COR-L47 (cell line): ENCODE data around the gene ALDH4A1.
"Not testable (repeated sequence)": the region's sequence is repeated elsewhere in the genome, so short reads cannot be mapped to it uniquely, and the experiment has no call there.

Source experiments
- DNase-seq: peaks from one replicate; lab custom pipeline; 2025; lab: John Stamatoyannopoulos, UW

The ALDH4A1 gene

GRCh38 chr1:18900303-18900841 is 2.0 kb downstream of the ALDH4A1 start:
- DNase-seq: no peak

- no peak for DNase-seq
These were observed 2.8 kb downstream of the ALDH4A1 start for GRCh38 chr1:18899363-18900049.

GRCh38 chr1:18898567-18898966 is 3.8 kb downstream of the ALDH4A1 start:
- no peak for DNase-seq

DNA sequence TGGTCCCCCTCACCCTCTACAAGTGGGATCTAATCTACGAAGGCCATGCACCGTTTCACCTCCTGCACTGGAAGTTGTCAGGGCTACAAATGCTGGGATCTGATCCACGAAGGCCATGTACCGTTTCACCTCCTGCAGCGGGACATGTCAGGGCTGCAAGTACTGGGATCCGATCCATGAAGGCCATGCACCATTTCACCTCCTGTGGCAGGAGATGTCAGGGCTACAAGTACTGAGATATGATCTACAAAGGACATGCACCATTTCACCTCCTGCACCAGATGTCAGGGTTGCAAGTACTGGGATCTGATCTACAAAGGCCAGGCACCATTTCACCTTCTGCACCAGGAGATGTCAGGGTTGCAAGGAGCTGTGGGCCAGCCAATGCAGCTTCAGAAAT is 7.0 kb downstream of the ALDH4A1 start:
- DNase-seq: no peak

GRCh38 chr1:18893120-18893519 is 9.2 kb downstream of the ALDH4A1 start:
- DNase-seq: no peak

- not testable (repeated sequence) for DNase-seq
These were observed 10.5 kb downstream of the ALDH4A1 start for GRCh38 chr1:18891858-18892257.

DNA sequence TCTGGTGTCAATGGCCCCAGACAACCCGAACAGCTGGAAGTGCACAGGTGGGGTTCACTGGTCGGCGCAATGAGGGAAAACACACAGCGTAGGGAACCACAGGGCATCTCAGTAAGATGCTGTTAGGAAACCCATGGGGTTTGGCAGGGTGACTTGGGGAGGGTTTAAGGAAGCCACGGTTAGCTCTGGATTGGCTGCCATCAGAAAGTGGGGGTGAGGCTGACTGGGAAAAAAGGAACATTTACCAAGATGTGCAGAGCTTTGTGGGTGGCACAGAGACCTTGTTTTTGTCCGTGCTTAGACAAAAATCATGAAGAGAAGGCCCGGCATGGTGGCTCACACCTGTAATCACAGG is 11.0 kb downstream of the ALDH4A1 start:
- DNase-seq: no peak

DNA sequence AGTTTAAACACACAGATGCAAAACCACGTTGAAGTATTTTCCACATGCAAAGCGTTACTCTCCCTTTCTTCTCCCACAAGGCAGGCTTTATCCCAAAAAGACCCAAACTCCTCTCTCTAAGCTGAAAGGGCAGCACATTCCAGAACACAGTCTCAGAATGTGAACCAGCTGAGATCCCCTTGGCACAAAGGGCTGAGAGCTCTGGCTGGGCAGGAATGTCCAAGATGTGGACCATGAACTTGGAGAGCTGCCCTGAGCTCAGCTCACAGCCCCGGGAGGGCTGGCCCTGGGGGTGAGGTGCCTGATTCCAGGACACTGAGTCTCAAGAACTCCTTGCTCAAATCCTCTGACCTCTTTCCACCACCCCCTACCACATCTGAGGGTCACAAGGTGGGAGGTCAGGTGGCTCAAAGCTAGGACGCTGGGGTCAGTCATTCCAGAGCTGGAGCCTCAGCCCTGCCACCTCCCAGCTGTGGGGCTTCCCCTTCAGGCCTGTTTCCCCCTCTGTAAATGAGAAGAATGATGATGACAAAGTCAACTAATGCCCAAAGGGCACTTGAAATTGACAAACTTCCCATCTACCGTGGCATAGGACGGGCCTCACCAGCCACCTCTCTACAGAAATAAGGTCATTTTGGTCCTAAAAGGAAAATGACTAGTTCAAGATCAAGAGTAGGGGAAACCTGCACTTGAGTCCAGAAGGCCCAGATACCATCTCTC is 11.5 kb downstream of the ALDH4A1 start:
- no peak for DNase-seq

DNA sequence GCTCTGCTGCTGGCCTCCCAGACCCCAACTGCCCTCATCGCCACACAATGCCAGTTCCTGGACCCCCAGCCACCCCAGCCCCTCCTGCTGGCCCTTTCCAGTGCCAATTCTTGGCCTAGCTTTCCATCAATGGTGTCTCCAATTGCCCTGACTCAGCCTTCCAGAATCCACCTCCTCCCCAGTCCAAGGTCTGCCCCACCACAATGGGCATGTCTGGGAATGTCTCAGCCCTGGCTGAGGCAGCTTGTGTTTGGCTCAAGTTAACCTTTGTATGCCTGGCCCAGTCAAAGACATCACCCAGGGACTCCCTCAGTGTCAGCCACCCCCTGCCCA is 16.4 kb downstream of the ALDH4A1 start:
- no peak for DNase-seq

DNA sequence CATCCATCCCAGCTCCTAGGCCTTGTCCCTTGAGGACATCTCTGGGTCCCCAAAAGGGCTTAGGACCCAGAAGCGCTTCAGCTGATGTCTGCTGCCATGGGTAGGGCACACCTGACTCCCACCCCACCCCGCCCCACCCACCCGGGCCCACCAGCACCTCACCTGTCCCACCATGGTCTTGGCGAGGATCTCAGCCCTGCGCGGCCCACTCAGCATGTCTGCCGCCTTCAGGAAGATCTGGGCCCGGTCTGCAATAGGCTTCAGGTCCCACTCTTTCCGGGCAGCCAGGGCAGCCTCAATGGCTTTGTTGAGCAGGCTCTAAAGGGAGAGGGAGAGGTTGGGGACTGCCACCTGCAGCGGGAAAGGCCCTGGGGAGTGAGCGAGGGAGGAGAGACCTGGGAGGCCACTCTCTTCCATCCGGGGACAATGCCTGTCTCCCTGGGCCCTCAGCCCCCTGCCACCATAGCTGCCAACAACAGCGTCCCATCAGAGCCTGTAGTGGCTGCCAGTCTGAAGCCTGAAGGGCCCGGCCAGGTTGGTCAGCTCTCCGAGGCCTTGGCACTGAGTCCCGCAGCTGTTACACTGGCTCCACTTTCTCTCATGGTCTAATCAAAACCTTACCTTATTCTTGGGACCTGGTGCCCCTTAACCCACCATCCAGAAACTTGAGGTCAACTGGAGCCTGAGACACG is 16.9 kb downstream of the ALDH4A1 start:
- DNase-seq: no peak

- no peak for DNase-seq
These were observed 17.6 kb downstream of the ALDH4A1 start for GRCh38 chr1:18884727-18885126.

- no peak for DNase-seq
These were observed 18.0 kb downstream of the ALDH4A1 start for GRCh38 chr1:18884419-18884717.

DNA sequence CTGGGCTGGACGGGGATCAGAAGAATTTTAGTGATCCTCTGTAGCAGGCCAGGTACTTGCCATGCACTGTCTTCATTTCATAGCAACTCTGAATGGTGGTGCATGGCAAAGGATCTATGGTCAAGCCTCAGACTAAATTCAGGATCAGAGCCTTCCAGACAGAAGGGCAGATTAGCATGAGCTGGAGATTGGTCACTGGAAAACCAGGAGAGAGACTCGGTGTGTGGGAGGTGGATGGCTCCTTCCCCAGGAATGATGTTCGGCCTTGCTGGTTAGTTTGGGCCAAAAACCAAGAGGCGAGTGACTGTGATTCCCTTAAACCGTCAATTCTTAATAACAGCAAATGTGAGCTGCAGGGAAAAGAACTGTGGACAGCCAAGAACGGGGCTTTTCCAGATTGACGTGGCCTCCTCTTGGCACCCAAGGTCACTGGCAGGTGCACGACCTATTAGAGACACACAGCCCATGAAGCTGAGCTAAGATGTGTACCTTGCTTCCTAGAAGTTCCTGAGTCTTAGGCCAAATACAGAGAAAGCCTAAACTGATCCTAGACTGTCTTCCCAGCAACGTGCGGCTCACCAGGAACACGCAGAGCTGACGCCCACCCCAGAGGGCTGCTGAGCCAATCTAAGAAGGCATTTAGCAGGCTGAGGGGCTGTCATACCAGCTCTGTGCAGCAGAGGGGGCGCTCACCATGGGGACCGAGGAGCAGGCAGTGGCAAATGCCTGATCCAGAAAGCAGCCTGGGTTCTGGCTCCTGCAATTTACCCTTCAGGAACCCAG is 18.5 kb downstream of the ALDH4A1 start:
- peak; percentile 28 for DNase-seq

DNA sequence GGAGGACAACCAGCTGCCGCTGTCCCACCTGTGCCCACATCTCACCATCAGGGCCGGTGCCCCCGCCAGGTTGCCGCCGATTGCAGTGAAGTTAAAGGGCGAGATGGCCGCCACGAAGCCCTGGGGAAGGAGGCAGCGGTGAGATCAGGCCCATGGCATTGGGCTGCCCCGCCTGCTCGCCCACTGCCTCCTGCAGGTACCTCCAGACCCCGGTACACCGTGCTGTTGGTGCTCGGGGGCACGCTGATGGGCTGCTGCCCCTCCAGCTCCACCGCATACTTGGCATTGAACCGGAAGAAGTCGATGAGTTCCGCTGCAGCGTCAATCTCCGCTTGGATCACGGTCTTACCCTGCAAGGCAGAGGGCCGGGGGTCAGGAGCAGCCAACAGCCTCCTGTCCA is 19.3 kb downstream of the ALDH4A1 start:
- no peak for DNase-seq

DNA sequence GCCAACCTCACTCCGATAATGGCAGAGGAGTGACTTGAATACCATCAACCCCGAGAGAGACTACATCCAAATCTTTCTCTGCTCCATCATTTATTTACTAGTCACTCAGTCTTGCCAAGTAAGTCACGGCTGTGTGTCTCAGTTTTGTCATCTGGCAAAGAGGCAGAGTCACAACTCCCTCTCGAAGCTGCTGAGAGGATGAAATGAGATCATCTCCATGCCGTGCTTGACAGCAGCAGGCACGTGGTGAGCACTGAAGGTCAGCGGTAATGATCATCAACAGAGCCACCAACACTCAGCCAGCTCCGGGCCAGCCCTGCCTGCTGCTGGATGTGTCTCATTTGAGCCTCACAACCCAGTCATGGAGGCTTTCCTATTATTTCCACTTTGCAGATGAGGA is 19.9 kb downstream of the ALDH4A1 start:
- DNase-seq: no peak

DNA sequence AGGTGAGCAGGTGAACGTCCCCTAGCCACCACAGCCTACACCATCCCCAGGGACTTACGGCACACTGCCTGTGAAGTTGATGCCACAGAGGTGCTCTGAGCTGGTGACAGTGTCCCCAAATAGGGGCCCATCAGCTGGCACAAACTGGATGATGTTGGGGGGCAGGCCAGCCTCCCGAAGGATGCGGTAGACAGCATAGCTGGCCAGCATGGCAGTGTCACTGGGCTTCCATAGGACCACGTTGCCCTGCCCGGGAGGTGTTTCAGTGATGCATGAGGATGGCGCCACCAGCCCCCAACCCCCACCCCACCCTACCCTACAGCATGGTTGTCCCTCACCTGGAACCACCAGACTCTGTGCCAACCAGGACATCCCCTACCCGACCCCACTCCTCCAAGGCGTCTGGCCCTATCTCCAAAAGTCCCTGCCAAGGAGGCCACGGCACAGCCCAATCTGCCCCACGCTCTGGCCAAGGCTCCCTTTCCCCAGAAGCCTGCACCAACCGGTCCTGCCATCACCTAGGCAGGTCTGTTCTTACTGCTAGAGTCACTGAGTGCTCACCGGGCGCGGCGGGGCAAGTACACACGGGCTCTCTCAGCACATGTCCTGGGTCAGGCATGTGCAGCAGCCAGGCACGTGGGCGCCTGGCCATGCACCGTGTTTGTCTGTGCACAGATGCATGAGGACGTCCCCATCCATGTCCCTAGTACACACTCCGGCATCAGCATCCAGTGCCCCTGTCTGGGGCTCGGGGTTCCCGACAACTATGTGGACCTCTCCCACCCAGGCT is 20.5 kb downstream of the ALDH4A1 start:
- DNase-seq: no peak

DNA sequence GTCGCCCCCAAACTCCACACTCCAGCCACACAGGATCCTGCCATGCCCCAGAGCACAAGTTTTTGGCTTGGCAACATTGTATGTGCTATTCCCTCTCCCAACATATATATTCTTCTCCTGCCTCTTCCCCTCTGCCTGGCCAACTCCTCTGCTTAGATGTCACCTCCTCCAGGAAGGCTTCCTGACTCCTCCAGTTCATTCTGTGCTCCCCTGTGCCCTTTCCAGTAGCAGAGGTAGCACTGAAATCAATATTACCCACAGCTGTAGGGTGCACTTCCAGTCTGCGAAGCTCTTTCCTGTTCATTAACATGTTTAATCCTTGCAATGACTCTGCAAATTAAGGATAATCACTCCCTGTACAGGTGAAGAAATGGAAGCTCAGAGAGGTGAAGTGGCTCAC is 21.2 kb downstream of the ALDH4A1 start:
- no peak for DNase-seq

DNA sequence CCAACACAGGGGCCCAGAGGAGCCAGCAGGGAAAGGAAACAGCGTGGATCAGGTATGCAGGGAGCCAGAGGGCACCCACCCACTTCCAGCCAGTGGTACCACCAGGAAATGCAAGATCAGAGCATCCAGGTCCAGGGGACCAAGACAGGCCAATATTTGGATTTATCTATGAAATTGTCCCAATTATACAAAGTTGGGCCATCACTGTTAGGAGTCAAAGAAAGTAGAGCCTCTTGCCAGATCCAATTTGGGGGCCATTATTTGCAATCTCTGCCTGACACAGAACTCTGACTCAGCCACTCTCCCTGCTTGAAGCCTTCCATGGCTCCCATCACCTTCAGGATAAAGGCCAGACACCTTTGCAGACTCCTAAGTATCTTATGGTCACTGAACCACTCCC is 21.8 kb downstream of the ALDH4A1 start:
- DNase-seq: no peak

DNA sequence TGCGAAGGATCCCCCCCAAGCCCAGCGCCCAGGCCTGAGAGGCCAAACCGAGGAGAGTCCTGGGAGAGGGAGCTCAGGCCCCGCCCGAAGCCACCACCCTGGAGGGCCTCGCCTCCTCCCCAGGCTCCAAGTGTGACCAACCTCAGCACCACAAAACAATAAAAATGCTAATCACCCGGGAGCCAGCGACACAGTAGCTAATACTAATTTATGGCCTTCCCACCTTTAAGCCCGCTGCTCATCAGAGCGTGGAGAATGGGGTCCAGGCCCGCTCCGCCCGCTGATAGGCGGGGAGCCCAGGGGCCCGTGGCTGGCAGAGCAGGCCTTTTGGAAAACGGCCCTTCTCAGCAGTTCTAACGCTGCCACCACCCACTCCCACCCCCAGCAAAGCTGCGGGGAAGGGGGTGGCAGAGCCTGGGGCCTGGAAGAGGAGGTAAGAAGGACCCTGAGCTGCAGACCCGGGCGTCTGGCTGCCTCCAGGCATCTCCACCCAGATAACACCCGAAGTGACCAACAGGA is 22.5 kb downstream of the ALDH4A1 start:
- DNase-seq: no peak

- DNase-seq: no peak
These were observed 23.1 kb downstream of the ALDH4A1 start for GRCh38 chr1:18879215-18879790.

GRCh38 chr1:18878538-18879214 is 23.7 kb downstream of the ALDH4A1 start:
- DNase-seq: no peak
